Measurements from ENCODE around the gene CYP26B1. TPM values are rescaled to one million over a fixed set of nuclear protein-coding genes. Genes with fewer than 3 reads are reported as not detected.

CYP26B1 gene
- total RNA-seq, 1 experiment from 2014 or later = 1.3 TPM

- H3F3A ChIP-seq (ENCODE audit: insufficient read depth, low read depth) = peaks cover 20% of the 10 kb centered on the region
- POLR2A ChIA-PET (ENCODE audit: unreplicated experiment) = no interaction called here
- H3K4me1 ChIP-seq (replicated peaks; ENCODE audit: insufficient read depth) = peaks cover 34% of the 10 kb centered on the region
- TF ChIP-seq CTCF (conservative IDR thresholded peaks at IDR 0.05) = no peak
- no peak for TF ChIP-seq EZH2 (IDR thresholded peaks at IDR 0.05; ENCODE audit: low read depth)
- no peak for DNase-seq
- no peak overlapping the region for H3K4me2 ChIP-seq
- H3K27ac ChIP-seq = no peak overlapping the region
- intact Hi-C loops (cut with micrococcal nuclease; ENCODE audit: unreplicated experiment) = loop anchor here (10.0 kb wide), 1 partner anchor 374 kb away; no protein-coding TSS in a partner anchor
- no peaks in the 10 kb centered on the region for H3K36me3 ChIP-seq (ENCODE audit: low read depth)
- 0 out of 2 replicates have a peak, but pooled peaks cover 8% of the 10 kb centered on the region for H3K9me3 ChIP-seq (ENCODE audit: insufficient read depth, low read depth)
- H2AFZ ChIP-seq = no peak overlapping the region
- no peaks in the 10 kb centered on the region for H3K9me2 ChIP-seq (ENCODE audit: insufficient read depth)
- H3K27me3 ChIP-seq (ENCODE audit: insufficient read depth, low read depth) = no peaks in the 10 kb centered on the region
- no peak overlapping the region for H3K4me3 ChIP-seq
- H4K20me1 ChIP-seq (ENCODE audit: insufficient read depth) = no peaks in the 10 kb centered on the region
- BruUV-seq (replicated peaks) = no TSS peak
- no peaks in the 10 kb centered on the region for H3K79me2 ChIP-seq (ENCODE audit: low read depth)
- CTCF ChIA-PET = no interaction called here
Measured at GRCh38 chr2:72118386-72118785, 29.3 kb downstream of the CYP26B1 start.

GRCh38 chr2:72117718-72118117 lies 29.9 kb downstream of the CYP26B1 start:
- H3K27ac ChIP-seq = no peak overlapping the region
- H3K9me2 ChIP-seq (ENCODE audit: insufficient read depth) = no peaks in the 10 kb centered on the region
- H3K36me3 ChIP-seq (ENCODE audit: low read depth) = no peaks in the 10 kb centered on the region
- H3K4me2 ChIP-seq = no peak overlapping the region
- H3F3A ChIP-seq (ENCODE audit: insufficient read depth, low read depth) = peaks cover 20% of the 10 kb centered on the region
- no peak for DNase-seq
- no peaks in the 10 kb centered on the region for H4K20me1 ChIP-seq (ENCODE audit: insufficient read depth)
- no peaks in the 10 kb centered on the region for H3K79me2 ChIP-seq (ENCODE audit: low read depth)
- no peak overlapping the region for H3K4me3 ChIP-seq
- intact Hi-C loops (cut with micrococcal nuclease; ENCODE audit: unreplicated experiment) = loop anchor here (10.0 kb wide), 1 partner anchor 373 kb away; no protein-coding TSS in a partner anchor
- no TSS peak for BruUV-seq (replicated peaks)
- CTCF ChIA-PET = no interaction called here
- H3K4me1 ChIP-seq (replicated peaks; ENCODE audit: insufficient read depth) = peaks cover 34% of the 10 kb centered on the region
- POLR2A ChIA-PET (ENCODE audit: unreplicated experiment) = no interaction called here
- no peak for TF ChIP-seq CTCF (conservative IDR thresholded peaks at IDR 0.05)
- TF ChIP-seq EZH2 (IDR thresholded peaks at IDR 0.05; ENCODE audit: low read depth) = no peak
- H3K9me3 ChIP-seq (ENCODE audit: insufficient read depth, low read depth) = 0 out of 2 replicates have a peak, but pooled peaks cover 8% of the 10 kb centered on the region
- no peaks in the 10 kb centered on the region for H3K27me3 ChIP-seq (ENCODE audit: insufficient read depth, low read depth)
- H2AFZ ChIP-seq = no peak overlapping the region

GRCh38 chr2:72117029-72117428 lies 30.6 kb downstream of the CYP26B1 start:
- intact Hi-C loops (cut with micrococcal nuclease; ENCODE audit: unreplicated experiment) = loop anchor here (10.0 kb wide), 1 partner anchor 372 kb away; no protein-coding TSS in a partner anchor
- H3K79me2 ChIP-seq (ENCODE audit: low read depth) = no peaks in the 10 kb centered on the region

More at GRCh38 chr2:72117029-72117428, 30.6 kb downstream of the CYP26B1 start:
- no peak overlapping the region for H3K4me3 ChIP-seq
- H3K9me2 ChIP-seq (ENCODE audit: insufficient read depth) = no peaks in the 10 kb centered on the region
- H2AFZ ChIP-seq = no peak overlapping the region
- H3K27me3 ChIP-seq (ENCODE audit: insufficient read depth, low read depth) = no peaks in the 10 kb centered on the region
- 0 out of 2 replicates have a peak, but pooled peaks cover 4% of the 10 kb centered on the region for H3K9me3 ChIP-seq (ENCODE audit: insufficient read depth, low read depth)
- peak overlapping the region; percentile 80; the same call in 1 of the 2 replicates for H3K27ac ChIP-seq
- no peak for DNase-seq
- CTCF ChIA-PET = no interaction called here
- TF ChIP-seq EZH2 (IDR thresholded peaks at IDR 0.05; ENCODE audit: low read depth) (no peak), CTCF (conservative IDR thresholded peaks at IDR 0.05) (no peak)
- peak overlapping the region; percentile 72; the same call in 1 of the 2 replicates for H3K4me2 ChIP-seq
- H4K20me1 ChIP-seq (ENCODE audit: insufficient read depth) = no peaks in the 10 kb centered on the region
- H3K36me3 ChIP-seq (ENCODE audit: low read depth) = no peaks in the 10 kb centered on the region
- H3F3A ChIP-seq (ENCODE audit: insufficient read depth, low read depth) = peaks cover 20% of the 10 kb centered on the region
- POLR2A ChIA-PET (ENCODE audit: unreplicated experiment) = no interaction called here
- no TSS peak for BruUV-seq (replicated peaks)
- peaks cover 34% of the 10 kb centered on the region for H3K4me1 ChIP-seq (replicated peaks; ENCODE audit: insufficient read depth)
